ENCODE measurements around the gene CABLES1.
"Not testable (repeated sequence)": the region's sequence is repeated elsewhere in the genome, so short reads cannot be mapped to it uniquely, and the experiment has no call there.

GRCh38 chr18:23158884-23159283 is 23.6 kb downstream of the CABLES1 start:
- TF ChIP-seq, protein P1, sequence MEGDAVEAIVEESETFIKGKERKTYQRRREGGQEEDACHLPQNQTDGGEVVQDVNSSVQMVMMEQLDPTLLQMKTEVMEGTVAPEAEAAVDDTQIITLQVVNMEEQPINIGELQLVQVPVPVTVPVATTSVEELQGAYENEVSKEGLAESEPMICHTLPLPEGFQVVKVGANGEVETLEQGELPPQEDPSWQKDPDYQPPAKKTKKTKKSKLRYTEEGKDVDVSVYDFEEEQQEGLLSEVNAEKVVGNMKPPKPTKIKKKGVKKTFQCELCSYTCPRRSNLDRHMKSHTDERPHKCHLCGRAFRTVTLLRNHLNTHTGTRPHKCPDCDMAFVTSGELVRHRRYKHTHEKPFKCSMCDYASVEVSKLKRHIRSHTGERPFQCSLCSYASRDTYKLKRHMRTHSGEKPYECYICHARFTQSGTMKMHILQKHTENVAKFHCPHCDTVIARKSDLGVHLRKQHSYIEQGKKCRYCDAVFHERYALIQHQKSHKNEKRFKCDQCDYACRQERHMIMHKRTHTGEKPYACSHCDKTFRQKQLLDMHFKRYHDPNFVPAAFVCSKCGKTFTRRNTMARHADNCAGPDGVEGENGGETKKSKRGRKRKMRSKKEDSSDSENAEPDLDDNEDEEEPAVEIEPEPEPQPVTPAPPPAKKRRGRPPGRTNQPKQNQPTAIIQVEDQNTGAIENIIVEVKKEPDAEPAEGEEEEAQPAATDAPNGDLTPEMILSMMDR (IDR thresholded peaks at IDR 0.05; ENCODE audit: insufficient read depth, low read length, poor library complexity, severe bottlenecking): not testable (repeated sequence)
- not testable (repeated sequence) for TF ChIP-seq EZH2phosphoT487 (conservative IDR thresholded peaks at IDR 0.05; ENCODE audit: low read length)

Data from SU-DHL-6 (cell line).